Caki2 (cell line): ENCODE data around the gene PLCL1. TPM values are rescaled to one million over a fixed set of nuclear protein-coding genes. Genes with fewer than 3 reads are reported as not detected.

Source experiments
- total RNA-seq: library from RNA; depleted of rRNA; stranded (reverse); fragments of >200 nt; shearing (Covaris generic); gene quantifications from 2 replicates; pipeline ENCODE4 v1.2.3, GENCODE V29; 2014; ENCODE audit warnings: low replicate concordance; rRNA removed

Gene PLCL1
- total RNA-seq, 1 experiment from 2014 or later = not detected

Other genes starting within 250 kb of the PLCL1 start
- not detected in 2 replicates for gene RFTN2, start 129.0 kb upstream of the PLCL1 start, total RNA-seq
- 2.4 and 6.6 TPM in 2 replicates for gene MARS2, start 99.2 kb upstream of the PLCL1 start, total RNA-seq
- not detected in 2 replicates for gene BOLL, start 19.3 kb upstream of the PLCL1 start, total RNA-seq